ENCODE measurements around the gene SDCBP2. TPM values are rescaled to one million over a fixed set of nuclear protein-coding genes. Genes with fewer than 3 reads are reported as not detected.

The SDCBP2 gene
- total and polyA plus RNA-seq, 2 of the 4 experiments (the other 2 are of a cell fraction) = 0.54 to 1.3 TPM

DNA sequence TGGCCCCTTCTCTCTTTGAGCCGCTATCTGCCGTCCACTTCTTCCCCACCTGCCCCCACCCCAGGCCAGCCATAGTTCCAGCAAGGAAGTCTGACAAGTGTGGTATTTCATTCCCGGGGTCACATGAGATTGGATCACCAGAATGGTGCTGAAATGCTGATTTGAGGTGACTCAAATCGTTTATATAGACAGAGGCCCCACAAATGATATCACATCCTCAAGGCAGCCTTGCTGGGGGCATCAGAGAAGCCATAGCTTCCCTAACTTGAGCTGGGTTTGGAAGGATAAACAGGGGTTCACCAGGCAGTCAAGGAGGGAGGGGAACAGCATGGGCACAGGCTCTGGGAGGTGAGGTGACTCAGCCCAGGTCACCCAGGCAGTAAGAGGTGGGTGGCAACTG, 9.9 kb downstream of the SDCBP2 start:
- CTCF ChIA-PET = interaction anchor here (1.6 kb wide), 1 partner anchor 118 kb away, joined by 5 read pairs; no protein-coding TSS in a partner anchor
- Histone ChIP-seq H3K79me1 (ENCODE audit: low read depth in 1 of 2, low read length in 2 of 2) (peaks cover 0 to 13% of the 10 kb centered on the region in 2 experiments; a peak in 2 of 4 replicates), H3K14ac (replicated peaks; ENCODE audit: low read depth, low read length) (peak overlapping the region; percentile 24; the same call in 1 of the 2 replicates), H4K91ac (ENCODE audit: insufficient read depth, low read depth, low read length) (peak overlapping the region; percentile 57; the same call in 1 of the 2 replicates), H3K27ac (ENCODE audit: insufficient read depth, low read length) (peak overlapping the region; percentile 5; the same call in 1 of the 2 replicates), H3K56ac (ENCODE audit: extremely low read depth, insufficient read depth, low read length) (no peak overlapping the region), H3K23ac (ENCODE audit: low read depth, low read length) (no peak overlapping the region; the same call in 1 of the 2 replicates), H3K9me3 (ENCODE audit: control insufficient read depth, insufficient read depth, low read length) (no peaks in the 10 kb centered on the region), H3K27me3 (ENCODE audit: control insufficient read depth, insufficient read depth, low read length) (no peaks in the 10 kb centered on the region), H3K4me3 (ENCODE audit: insufficient read depth, low read depth, low read length) (no peak overlapping the region), H3K18ac (ENCODE audit: low read depth, low read length) (peak overlapping the region; percentile 59), H2BK15ac (ENCODE audit: low read depth, low read length) (peak overlapping the region; percentile 3; the same call in 2 of the 3 replicates), H2BK5ac (ENCODE audit: low read depth, low read length, poor library complexity, severe bottlenecking) (peak overlapping the region; percentile 17), H2BK120ac (ENCODE audit: low read depth, low read length) (0 out of 2 replicates have a peak overlapping the region, but pooled peaks have one; percentile 22), H4K20me1 (ENCODE audit: insufficient read depth, low read length) (no peaks in the 10 kb centered on the region), H3K9ac (ENCODE audit: low read depth, low read length) (no peak overlapping the region), H2AK5ac (ENCODE audit: low read depth, low read length) (peak overlapping the region; percentile 72), H3K9me1 (ENCODE audit: insufficient read depth, low read length) (peaks cover 15% of the 10 kb centered on the region), H3K4me2 (ENCODE audit: low read depth, low read length) (no peak overlapping the region), H2AFZ (replicated peaks; ENCODE audit: low read length, poor library complexity) (peak overlapping the region; percentile 43), H3K4me1 (ENCODE audit: control insufficient read depth, insufficient read depth, low read length) (peaks cover 24% of the 10 kb centered on the region), H2BK20ac (ENCODE audit: low read depth, low read length) (peak overlapping the region; percentile 34; the same call in 1 of the 2 replicates), H3K4ac (ENCODE audit: low read depth, low read length) (peak overlapping the region; percentile 39), H4K8ac (ENCODE audit: low read depth in 2 of 2, low read length in 2 of 2) (no peak overlapping the region; a peak in 1 of 4 replicates), H2AK9ac (replicated peaks; ENCODE audit: low read depth, low read length, poor library complexity) (peak overlapping the region; percentile 43), H4K5ac (ENCODE audit: low read depth, low read length) (peak overlapping the region; percentile 40; the same call in 1 of the 2 replicates), H3K36me3 (ENCODE audit: control insufficient read depth, insufficient read depth, low read length) (no peaks in the 10 kb centered on the region)
- intact Hi-C loops (cut with micrococcal nuclease) = no loop called here
- TF ChIP-seq CHD1 (IDR thresholded peaks at IDR 0.05; ENCODE audit: low read depth, low read length) (no peak), POLR2A (IDR thresholded peaks at IDR 0.05; ENCODE audit: low read depth, low read length) (no peak), SMC3 (IDR thresholded peaks at IDR 0.05; ENCODE audit: low read depth, low read length) (no peak), FOS (IDR thresholded peaks at IDR 0.05; ENCODE audit: low read depth, low read length) (0 out of 2 replicates have a peak, but pooled peaks have one; percentile 18), MAZ (IDR thresholded peaks at IDR 0.05; ENCODE audit: borderline replicate concordance, low read depth, low read length) (no peak), MAFK (IDR thresholded peaks at IDR 0.05; ENCODE audit: low read depth, low read length) (no peak), RFX5 (IDR thresholded peaks at IDR 0.05; ENCODE audit: low read depth, low read length) (no peak), MXI1 (IDR thresholded peaks at IDR 0.05; ENCODE audit: borderline replicate concordance, low read depth, low read length) (no peak), NFE2L2 (IDR thresholded peaks at IDR 0.05; ENCODE audit: low read depth, low read length) (peak; percentile 30; the same call in 1 of the 2 replicates), BHLHE40 (IDR thresholded peaks at IDR 0.05; ENCODE audit: low read depth, low read length) (peak; percentile 49), RAD21 (IDR thresholded peaks at IDR 0.05; ENCODE audit: low read length) (no peak)
- TF ChIP-seq, protein P1, sequence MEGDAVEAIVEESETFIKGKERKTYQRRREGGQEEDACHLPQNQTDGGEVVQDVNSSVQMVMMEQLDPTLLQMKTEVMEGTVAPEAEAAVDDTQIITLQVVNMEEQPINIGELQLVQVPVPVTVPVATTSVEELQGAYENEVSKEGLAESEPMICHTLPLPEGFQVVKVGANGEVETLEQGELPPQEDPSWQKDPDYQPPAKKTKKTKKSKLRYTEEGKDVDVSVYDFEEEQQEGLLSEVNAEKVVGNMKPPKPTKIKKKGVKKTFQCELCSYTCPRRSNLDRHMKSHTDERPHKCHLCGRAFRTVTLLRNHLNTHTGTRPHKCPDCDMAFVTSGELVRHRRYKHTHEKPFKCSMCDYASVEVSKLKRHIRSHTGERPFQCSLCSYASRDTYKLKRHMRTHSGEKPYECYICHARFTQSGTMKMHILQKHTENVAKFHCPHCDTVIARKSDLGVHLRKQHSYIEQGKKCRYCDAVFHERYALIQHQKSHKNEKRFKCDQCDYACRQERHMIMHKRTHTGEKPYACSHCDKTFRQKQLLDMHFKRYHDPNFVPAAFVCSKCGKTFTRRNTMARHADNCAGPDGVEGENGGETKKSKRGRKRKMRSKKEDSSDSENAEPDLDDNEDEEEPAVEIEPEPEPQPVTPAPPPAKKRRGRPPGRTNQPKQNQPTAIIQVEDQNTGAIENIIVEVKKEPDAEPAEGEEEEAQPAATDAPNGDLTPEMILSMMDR (conservative IDR thresholded peaks at IDR 0.05; ENCODE audit: low read depth, low read length) = no peak
- TF ChIP-seq, protein P2, sequence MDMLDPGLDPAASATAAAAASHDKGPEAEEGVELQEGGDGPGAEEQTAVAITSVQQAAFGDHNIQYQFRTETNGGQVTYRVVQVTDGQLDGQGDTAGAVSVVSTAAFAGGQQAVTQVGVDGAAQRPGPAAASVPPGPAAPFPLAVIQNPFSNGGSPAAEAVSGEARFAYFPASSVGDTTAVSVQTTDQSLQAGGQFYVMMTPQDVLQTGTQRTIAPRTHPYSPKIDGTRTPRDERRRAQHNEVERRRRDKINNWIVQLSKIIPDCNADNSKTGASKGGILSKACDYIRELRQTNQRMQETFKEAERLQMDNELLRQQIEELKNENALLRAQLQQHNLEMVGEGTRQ (IDR thresholded peaks at IDR 0.05; ENCODE audit: low read depth, low read length) = peak; percentile 15; the same call in 1 of the 2 replicates
- TF ChIP-seq, protein P3, sequence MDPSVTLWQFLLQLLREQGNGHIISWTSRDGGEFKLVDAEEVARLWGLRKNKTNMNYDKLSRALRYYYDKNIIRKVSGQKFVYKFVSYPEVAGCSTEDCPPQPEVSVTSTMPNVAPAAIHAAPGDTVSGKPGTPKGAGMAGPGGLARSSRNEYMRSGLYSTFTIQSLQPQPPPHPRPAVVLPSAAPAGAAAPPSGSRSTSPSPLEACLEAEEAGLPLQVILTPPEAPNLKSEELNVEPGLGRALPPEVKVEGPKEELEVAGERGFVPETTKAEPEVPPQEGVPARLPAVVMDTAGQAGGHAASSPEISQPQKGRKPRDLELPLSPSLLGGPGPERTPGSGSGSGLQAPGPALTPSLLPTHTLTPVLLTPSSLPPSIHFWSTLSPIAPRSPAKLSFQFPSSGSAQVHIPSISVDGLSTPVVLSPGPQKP (IDR thresholded peaks at IDR 0.05; ENCODE audit: borderline replicate concordance, low read depth, low read length) = no peak
- POLR2A ChIA-PET (ENCODE audit: unreplicated experiment) = no interaction called here
- ATAC-seq (ENCODE audit: low read depth) (no peak), DNase-seq (peak; percentile 59)
- no CpG with 5 or more reads among the region's 4 CpGs for whole genome bisulfite sequencing, 2 experiments (ENCODE audit: extremely low coverage in 2 of 2, insufficient read length in 1 of 2)
- BruUV-seq (replicated peaks) = no TSS peak
- dilution Hi-C loops (cut with HindIII; ENCODE audit: low sequenced_read_pairs, unreplicated experiment) = no loop called here
- in situ Hi-C loops (cut with MboI; ENCODE audit: low sequenced_read_pairs) = no loop called here

Measured in IMR-90 (cell line).